ENCODE results near the gene FAF1.
"Not testable (repeated sequence)": the region's sequence is repeated elsewhere in the genome, so short reads cannot be mapped to it uniquely, and the experiment has no call there.

The FAF1 gene

GRCh38 chr1:50910356-50910755, 49.7 kb downstream of the FAF1 start:
- not testable (repeated sequence) for DNase-seq (ENCODE audit: low read depth in 2 of 2)

GRCh38 chr1:50907610-50908009, 52.5 kb downstream of the FAF1 start:
- DNase-seq (ENCODE audit: low read depth in 2 of 2), result not testable (repeated sequence)

- DNase-seq (ENCODE audit: low read depth in 2 of 2), result not testable (repeated sequence)
Observed at GRCh38 chr1:50906050-50906449, 54.0 kb downstream of the FAF1 start.

GRCh38 chr1:50902419-50902818, 57.6 kb downstream of the FAF1 start:
- DNase-seq (ENCODE audit: low read depth in 2 of 2), result no peak

- no peak for DNase-seq (ENCODE audit: low read depth in 2 of 2)
Observed at GRCh38 chr1:50901872-50902271, 58.2 kb downstream of the FAF1 start.

GRCh38 chr1:50898773-50899172, 61.3 kb downstream of the FAF1 start:
- DNase-seq (ENCODE audit: low read depth in 2 of 2), result no peak

GRCh38 chr1:50894340-50894739, 65.7 kb downstream of the FAF1 start:
- no peak for DNase-seq (ENCODE audit: low read depth in 2 of 2)

- DNase-seq (ENCODE audit: low read depth in 2 of 2), result no peak
Observed at GRCh38 chr1:50893466-50893865, 66.6 kb downstream of the FAF1 start.

- not testable (repeated sequence) for DNase-seq (ENCODE audit: low read depth in 2 of 2)
Observed at GRCh38 chr1:50887555-50887954, 72.5 kb downstream of the FAF1 start.

GRCh38 chr1:50880373-50880772, 79.7 kb downstream of the FAF1 start:
- no peak for DNase-seq (ENCODE audit: low read depth in 2 of 2)

GRCh38 chr1:50879137-50879536, 80.9 kb downstream of the FAF1 start:
- DNase-seq (ENCODE audit: low read depth in 2 of 2), result no peak

- no peak for DNase-seq (ENCODE audit: low read depth in 2 of 2)
Observed at GRCh38 chr1:50878434-50878833, 81.6 kb downstream of the FAF1 start.

- no peak for DNase-seq (ENCODE audit: low read depth in 2 of 2)
Observed at GRCh38 chr1:50877641-50878040, 82.4 kb downstream of the FAF1 start.

GRCh38 chr1:50873458-50874187, 86.4 kb downstream of the FAF1 start:
- DNase-seq (ENCODE audit: low read depth in 2 of 2), result peak; percentile 15 to 20

GRCh38 chr1:50864845-50865244, 95.2 kb downstream of the FAF1 start:
- not testable (repeated sequence) for DNase-seq (ENCODE audit: low read depth in 2 of 2)

GRCh38 chr1:50861772-50862171, 98.3 kb downstream of the FAF1 start:
- no peak for DNase-seq (ENCODE audit: low read depth in 2 of 2)

GRCh38 chr1:50860702-50861101, 99.4 kb downstream of the FAF1 start:
- no peak for DNase-seq (ENCODE audit: low read depth in 2 of 2)

- DNase-seq (ENCODE audit: low read depth in 2 of 2), result no peak
Observed at GRCh38 chr1:50860256-50860655, 99.8 kb downstream of the FAF1 start.

GRCh38 chr1:50859657-50860056, 100.4 kb downstream of the FAF1 start:
- no peak for DNase-seq (ENCODE audit: low read depth in 2 of 2)

GRCh38 chr1:50858761-50859160, 101.3 kb downstream of the FAF1 start:
- no peak for DNase-seq (ENCODE audit: low read depth in 2 of 2)

GRCh38 chr1:50857702-50858101, 102.4 kb downstream of the FAF1 start:
- no peak for DNase-seq (ENCODE audit: low read depth in 2 of 2)

GRCh38 chr1:50853325-50853724, 106.7 kb downstream of the FAF1 start:
- no peak for DNase-seq (ENCODE audit: low read depth in 2 of 2)

- no peak for DNase-seq (ENCODE audit: low read depth in 2 of 2)
Observed at GRCh38 chr1:50852889-50853288, 107.2 kb downstream of the FAF1 start.

- DNase-seq (ENCODE audit: low read depth in 2 of 2), result no peak
Observed at GRCh38 chr1:50851466-50851865, 108.6 kb downstream of the FAF1 start.

All from fibroblast of skin of left quadriceps (primary cell).